ENCODE measurements around the gene S100A13.
"Not testable (repeated sequence)": the region's sequence is repeated elsewhere in the genome, so short reads cannot be mapped to it uniquely, and the experiment has no call there.

Gene S100A13

GRCh38 chr1:153646672-153647345 lies 19.5 kb upstream of the S100A13 start:
- DNase-seq, result no peak
- peaks cover 59% of the 10 kb centered on the region for H3K36me3 ChIP-seq
- no peak for TF ChIP-seq CTCF (IDR thresholded peaks at IDR 0.05; ENCODE audit: low read depth, low read length)
- no peak overlapping the region for H3K4me3 ChIP-seq (ENCODE audit: low read depth, low read length)
- no peaks in the 10 kb centered on the region for H3K27me3 ChIP-seq (ENCODE audit: insufficient read depth, low read depth, severe bottlenecking)
- no peak overlapping the region for H3K27ac ChIP-seq
- peaks cover 2% of the 10 kb centered on the region for H3K9me3 ChIP-seq (ENCODE audit: severe bottlenecking)

GRCh38 chr1:153643816-153644215 lies 16.5 kb upstream of the S100A13 start:
- Histone ChIP-seq H3K4me3 (ENCODE audit: low read depth, low read length) (no peak overlapping the region), H3K9me3 (ENCODE audit: severe bottlenecking) (peaks cover 2% of the 10 kb centered on the region), H3K27me3 (ENCODE audit: insufficient read depth, low read depth, severe bottlenecking) (no peaks in the 10 kb centered on the region), H3K36me3 (peaks cover 89% of the 10 kb centered on the region), H3K27ac (no peak overlapping the region)
- no peak for DNase-seq
- no peak for TF ChIP-seq CTCF (IDR thresholded peaks at IDR 0.05; ENCODE audit: low read depth, low read length)

GRCh38 chr1:153643100-153643499 lies 15.8 kb upstream of the S100A13 start:
- H3K9me3 ChIP-seq (ENCODE audit: severe bottlenecking), result no peaks in the 10 kb centered on the region
- no peak overlapping the region for H3K4me3 ChIP-seq (ENCODE audit: low read depth, low read length)
- no peak overlapping the region for H3K27ac ChIP-seq
- H3K36me3 ChIP-seq, result peaks cover 96% of the 10 kb centered on the region
- H3K27me3 ChIP-seq (ENCODE audit: insufficient read depth, low read depth, severe bottlenecking), result no peaks in the 10 kb centered on the region
- no peak for TF ChIP-seq CTCF (IDR thresholded peaks at IDR 0.05; ENCODE audit: low read depth, low read length)
- DNase-seq, result no peak

- peaks cover 100% of the 10 kb centered on the region for H3K36me3 ChIP-seq
- H3K4me3 ChIP-seq (ENCODE audit: low read depth, low read length), result no peak overlapping the region
- no peaks in the 10 kb centered on the region for H3K9me3 ChIP-seq (ENCODE audit: severe bottlenecking)
- TF ChIP-seq CTCF (IDR thresholded peaks at IDR 0.05; ENCODE audit: low read depth, low read length), result no peak
- H3K27me3 ChIP-seq (ENCODE audit: insufficient read depth, low read depth, severe bottlenecking), result no peaks in the 10 kb centered on the region
- no peak overlapping the region for H3K27ac ChIP-seq
- no peak for DNase-seq
Measured at GRCh38 chr1:153642161-153642560, 14.9 kb upstream of the S100A13 start.

GRCh38 chr1:153640861-153641260 lies 13.6 kb upstream of the S100A13 start:
- DNase-seq, result no peak
- H3K36me3 ChIP-seq, result peaks cover 100% of the 10 kb centered on the region
- H3K27ac ChIP-seq, result no peak overlapping the region
- no peaks in the 10 kb centered on the region for H3K9me3 ChIP-seq (ENCODE audit: severe bottlenecking)
- no peaks in the 10 kb centered on the region for H3K27me3 ChIP-seq (ENCODE audit: insufficient read depth, low read depth, severe bottlenecking)
- H3K4me3 ChIP-seq (ENCODE audit: low read depth, low read length), result no peak overlapping the region
- no peak for TF ChIP-seq CTCF (IDR thresholded peaks at IDR 0.05; ENCODE audit: low read depth, low read length)

GRCh38 chr1:153640213-153640612 lies 12.9 kb upstream of the S100A13 start:
- not testable (repeated sequence) for H3K27ac ChIP-seq; H3K27me3 ChIP-seq (ENCODE audit: insufficient read depth, low read depth, severe bottlenecking); H3K4me3 ChIP-seq (ENCODE audit: low read depth, low read length); DNase-seq; H3K9me3 ChIP-seq (ENCODE audit: severe bottlenecking)
- peaks cover 100% of the 10 kb centered on the region for H3K36me3 ChIP-seq

Measured in WERI-Rb-1 (cell line).